NCI-H774 (cell line): ENCODE data around the gene EGFLAM.
A peak's percentile ranks its signal among the peaks of the same experiment; 100 is the strongest.

Experiments used
- DNase-seq: peaks from one replicate; lab custom pipeline; 2025; lab: John Stamatoyannopoulos, UW

Gene EGFLAM

GRCh38 chr5:38265546-38266179, 7.3 kb downstream of the EGFLAM start:
- DNase-seq: peak; percentile 43

DNA sequence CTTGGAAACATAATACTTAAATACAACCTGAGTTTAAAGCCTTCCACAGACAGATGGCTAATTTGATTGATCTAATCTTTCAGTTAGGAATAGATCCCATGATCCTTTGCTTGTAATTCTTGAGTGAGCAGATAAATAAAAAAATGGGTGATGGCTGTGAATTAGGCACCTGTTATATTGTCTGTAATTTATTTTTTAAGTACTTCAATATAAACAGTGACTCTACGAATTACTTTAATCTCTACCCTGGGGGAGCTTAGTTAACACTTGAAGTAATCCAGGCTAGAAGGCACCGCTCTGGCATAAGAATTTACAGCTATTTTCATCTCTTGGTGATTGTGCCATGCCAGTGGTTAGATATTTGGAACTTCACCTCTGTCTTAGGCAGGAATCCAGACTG, 9.0 kb downstream of the EGFLAM start:
- no peak for DNase-seq

- DNase-seq: no peak
These were observed 15.3 kb downstream of the EGFLAM start for GRCh38 chr5:38273626-38274025.

DNA sequence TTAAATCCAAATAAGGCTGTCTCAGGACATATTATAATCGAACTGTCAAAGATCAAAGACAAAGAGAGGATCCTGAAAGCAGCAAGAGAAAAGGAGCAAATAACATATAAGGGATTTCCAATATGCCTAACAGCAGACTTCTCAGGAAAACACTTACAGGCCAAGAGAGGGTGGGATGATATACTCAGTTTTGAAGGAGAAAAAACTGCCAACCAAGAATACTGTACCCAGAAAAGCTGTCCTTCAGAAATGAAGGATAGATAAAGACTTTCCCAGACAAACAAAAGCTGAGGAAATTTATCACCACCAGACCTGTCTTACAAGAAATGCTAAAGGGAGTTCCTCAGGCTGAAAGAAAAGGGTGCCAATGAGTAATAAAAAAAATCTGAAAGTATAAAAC, 16.0 kb downstream of the EGFLAM start:
- no peak for DNase-seq

GRCh38 chr5:38284384-38284783, 26.0 kb downstream of the EGFLAM start:
- DNase-seq: no peak

DNA sequence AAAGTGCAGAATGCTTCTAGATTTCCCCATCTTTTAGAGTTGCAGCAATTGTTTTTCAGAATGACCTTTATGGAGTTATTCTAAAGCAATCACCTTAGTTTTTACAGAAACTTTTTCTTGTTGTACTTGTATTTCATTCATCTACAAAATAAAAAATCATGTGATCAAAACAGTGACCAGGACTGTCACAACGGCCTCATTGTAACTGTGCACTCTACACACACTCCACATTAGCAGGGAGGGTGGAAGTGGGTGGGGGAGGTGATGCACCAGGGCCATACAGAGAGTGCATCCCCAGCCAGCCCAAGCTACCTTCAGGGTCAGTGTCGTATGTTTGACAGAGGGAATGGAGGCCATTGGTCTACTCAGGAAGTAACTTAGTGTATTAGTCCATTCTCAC, 26.9 kb downstream of the EGFLAM start:
- no peak for DNase-seq

DNA sequence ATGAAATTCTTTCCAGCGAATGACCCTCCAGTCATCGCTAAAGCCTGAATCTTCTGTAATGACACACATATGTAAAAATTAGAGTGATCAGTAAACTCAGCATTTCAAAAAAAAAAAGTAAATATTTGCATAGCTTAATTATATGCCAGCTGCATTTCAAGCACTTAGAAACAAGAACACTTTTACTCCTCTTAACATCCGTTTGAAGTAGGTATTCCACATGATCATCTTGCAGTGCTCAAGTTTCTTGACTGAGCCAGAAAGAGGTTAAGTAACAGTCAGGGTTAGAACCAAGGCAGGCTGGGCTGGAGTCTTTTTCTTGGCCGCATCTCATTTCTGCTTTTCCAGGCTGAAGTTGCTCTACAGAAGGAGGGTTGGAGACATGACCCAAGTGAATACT, 27.6 kb downstream of the EGFLAM start:
- no peak for DNase-seq

- no peak for DNase-seq
These were observed 28.8 kb downstream of the EGFLAM start for GRCh38 chr5:38287124-38287523.

DNA sequence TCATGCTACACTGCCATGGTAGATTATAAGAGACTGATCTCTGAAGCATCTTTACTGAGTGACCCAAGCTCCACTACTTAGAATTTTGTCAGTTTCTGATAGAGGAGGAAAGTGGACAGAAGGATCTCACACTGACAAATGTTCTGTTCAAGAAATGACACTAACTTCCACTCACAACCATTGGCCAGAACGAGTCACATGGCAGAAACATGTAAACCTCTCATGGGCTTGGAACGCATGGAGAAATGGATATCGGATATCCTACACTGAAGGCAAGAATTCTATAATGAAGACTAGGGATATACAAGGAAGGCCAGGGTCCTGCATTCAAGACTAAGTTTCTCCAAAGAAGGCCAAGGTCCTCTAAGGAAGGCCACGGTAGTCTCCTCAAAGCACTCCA, 31.1 kb downstream of the EGFLAM start:
- no peak for DNase-seq

GRCh38 chr5:38290028-38290653, 31.8 kb downstream of the EGFLAM start:
- DNase-seq: no peak

- DNase-seq: no peak
These were observed 33.0 kb downstream of the EGFLAM start for GRCh38 chr5:38291355-38291754.

- DNase-seq: no peak
These were observed 33.9 kb downstream of the EGFLAM start for GRCh38 chr5:38292228-38292627.

DNA sequence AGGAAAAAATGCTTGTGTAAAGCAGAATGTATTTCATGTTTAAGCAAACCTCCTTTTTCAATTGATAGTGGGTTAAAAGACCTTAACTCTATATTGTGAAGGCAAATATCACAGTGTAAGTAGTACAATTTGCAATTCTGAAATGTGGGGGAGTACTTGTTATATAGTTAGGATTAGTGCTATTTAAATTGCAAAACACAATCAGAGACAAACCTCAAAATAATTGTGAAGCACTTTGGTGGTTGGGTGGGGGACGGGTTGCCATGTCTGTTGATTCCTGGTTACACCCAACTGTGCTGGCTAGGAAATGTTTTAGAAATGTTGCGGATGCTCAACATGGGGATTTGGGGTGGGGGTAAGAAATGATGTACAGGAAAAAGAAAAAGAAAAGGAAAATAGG, 37.4 kb downstream of the EGFLAM start:
- DNase-seq: no peak

- no peak for DNase-seq
These were observed 39.7 kb downstream of the EGFLAM start for GRCh38 chr5:38297830-38298608.

- no peak for DNase-seq
These were observed 41.2 kb downstream of the EGFLAM start for GRCh38 chr5:38299585-38299984.

DNA sequence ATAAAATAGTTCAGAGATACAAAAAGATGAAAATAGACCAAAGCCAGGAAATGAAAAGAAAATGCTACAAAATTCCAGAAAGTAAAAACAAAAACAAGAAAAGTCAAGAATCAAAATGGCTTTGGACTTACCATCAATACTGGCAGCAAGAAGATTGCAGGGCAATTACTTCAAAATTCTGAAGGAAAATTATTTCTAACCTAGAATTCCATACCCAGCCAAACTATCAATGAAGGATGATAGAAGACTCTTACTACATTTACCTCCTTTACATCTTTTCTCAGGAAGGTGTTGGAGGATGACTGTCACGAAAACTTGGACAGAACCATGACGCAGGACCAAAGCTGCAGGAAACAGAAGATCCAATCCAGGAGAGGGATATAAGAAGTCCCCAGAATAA, 46.8 kb downstream of the EGFLAM start:
- DNase-seq: no peak

DNA sequence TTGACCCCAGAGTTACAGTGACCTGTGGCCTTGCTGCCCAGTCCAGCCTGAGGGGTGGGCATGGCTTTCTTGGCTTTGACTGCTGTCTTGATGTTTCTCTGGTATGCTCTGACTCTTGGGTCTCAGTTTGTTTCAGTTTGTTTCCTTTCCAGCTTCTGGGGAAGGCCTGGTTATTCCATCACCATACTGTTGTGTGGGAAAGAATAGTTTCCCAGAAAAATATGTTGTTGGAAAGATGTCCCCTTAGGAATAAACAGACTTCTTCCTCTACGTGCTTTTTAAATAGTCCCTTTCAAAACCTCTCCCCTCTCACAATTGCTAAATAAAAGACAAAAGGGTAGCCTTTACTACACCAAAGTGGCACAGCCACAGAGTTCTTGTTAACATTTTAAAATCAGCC, 49.5 kb downstream of the EGFLAM start:
- no peak for DNase-seq

DNA sequence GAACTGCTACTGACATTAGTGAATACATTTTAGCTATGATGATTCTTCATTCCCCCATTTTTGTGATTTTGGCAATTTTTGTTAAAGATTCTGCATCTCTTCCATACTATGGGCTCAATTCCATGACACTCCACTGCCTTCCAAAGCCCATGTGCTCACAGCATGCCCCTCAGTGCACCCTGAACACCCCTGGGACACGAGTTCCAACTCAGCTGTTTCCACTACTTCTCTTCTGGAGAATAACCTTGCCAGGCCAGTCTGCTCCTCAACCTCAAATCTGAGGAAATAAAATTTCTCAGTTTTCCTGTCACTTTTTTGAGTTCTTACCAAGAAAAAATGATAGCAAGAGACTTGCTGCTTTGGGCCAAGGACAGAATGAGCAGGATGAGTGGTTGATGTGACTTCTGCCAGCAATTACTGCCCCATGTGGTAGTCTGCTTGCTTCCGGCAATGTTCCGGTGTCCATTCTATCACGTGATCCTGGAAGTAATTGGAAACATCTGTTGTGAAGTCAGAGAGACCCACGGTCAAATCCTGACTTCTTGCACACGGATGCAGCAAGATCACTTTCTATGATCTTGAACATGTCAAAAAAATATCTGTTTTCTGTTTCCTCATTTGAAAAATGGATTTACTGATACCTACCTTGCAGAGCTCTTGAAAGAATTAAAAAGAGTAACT, 58.3 kb downstream of the EGFLAM start:
- DNase-seq: no peak

GRCh38 chr5:38317868-38318267, 59.5 kb downstream of the EGFLAM start:
- no peak for DNase-seq

DNA sequence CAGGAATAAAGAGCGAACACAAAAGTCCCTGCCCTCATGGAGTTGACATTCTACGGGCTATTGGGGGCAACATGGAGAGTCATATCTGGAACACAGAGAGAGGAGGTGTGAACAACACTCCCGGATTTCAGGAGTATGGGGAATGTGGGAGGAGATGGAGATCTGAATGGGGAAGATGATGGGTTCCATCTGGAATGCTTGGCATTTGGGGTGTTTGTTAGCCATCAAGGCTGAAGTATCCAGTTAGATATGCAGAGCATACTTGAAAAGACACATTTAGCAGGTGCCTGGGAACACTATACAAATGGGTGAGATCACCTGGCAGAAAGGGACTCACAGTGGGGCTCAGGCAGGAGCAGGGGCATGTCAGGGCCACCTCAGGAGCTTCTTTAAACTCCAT, 61.1 kb downstream of the EGFLAM start:
- DNase-seq: no peak

- DNase-seq: no peak
These were observed 63.6 kb downstream of the EGFLAM start for GRCh38 chr5:38321978-38322377.

DNA sequence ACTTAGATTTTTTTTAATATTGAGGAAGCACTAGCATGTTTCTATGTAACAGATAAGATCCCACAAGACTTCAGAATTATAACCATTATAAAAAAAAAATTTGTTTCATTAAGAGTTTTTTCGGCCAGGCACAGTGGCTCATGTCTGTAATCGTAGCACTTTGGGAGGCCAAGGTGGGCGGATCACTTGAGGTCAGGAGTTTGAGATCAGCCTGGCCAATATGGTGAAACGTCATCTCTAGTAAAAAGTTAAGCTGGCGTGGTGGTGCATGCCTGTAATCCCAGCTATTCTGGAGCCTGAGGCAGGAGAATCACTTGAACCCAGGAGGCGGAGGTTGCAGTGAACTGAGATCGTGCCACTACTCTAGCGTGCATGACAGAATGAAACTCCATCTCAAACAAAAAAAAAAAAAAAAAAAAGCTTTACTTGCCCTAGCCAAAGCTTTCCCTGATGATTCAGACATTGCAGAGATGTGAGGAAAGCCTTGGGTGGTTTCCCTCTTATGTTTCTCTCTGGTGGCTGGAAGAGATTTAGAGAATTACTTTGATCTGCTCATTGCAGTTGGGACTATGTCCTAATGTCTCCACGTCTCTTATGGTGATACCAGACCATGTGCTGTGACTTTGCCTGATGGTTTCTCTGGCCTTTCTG, 65.4 kb downstream of the EGFLAM start:
- DNase-seq: no peak
